ENCODE data around the gene ARSA. TPM values are rescaled to one million over a fixed set of nuclear protein-coding genes. Genes with fewer than 3 reads are reported as not detected.

Gene ARSA
- total RNA-seq, 1 experiment from 2014 or later: 16.6 TPM

GRCh38 chr22:50670513-50670912 lies 42.6 kb upstream of the ARSA start:
- ChIA-PET POLR2A (ENCODE audit: unreplicated experiment) (no interaction called here), CTCF (no interaction called here)
- H3K36me3 ChIP-seq (ENCODE audit: low read depth): no peaks in the 10 kb centered on the region
- peak in 1 of 2 experiments; percentile 35 for DNase-seq
- H3K79me2 ChIP-seq (ENCODE audit: low read depth): peaks cover 4% of the 10 kb centered on the region; the same call in 1 of the 2 replicates
- H4K20me1 ChIP-seq (ENCODE audit: insufficient read depth): 0 out of 2 replicates have a peak, but pooled peaks cover 2% of the 10 kb centered on the region
- intact Hi-C loops (cut with micrococcal nuclease; ENCODE audit: unreplicated experiment): no loop called here
- peaks cover 9% of the 10 kb centered on the region; the same call in 1 of the 2 replicates for H3K4me1 ChIP-seq (replicated peaks; ENCODE audit: insufficient read depth)
- no peak overlapping the region for H2AFZ ChIP-seq
- no peak overlapping the region for H3K27ac ChIP-seq
- H3K9me2 ChIP-seq (ENCODE audit: insufficient read depth): no peaks in the 10 kb centered on the region
- BruUV-seq (replicated peaks): no TSS peak
- no peaks in the 10 kb centered on the region for H3K9me3 ChIP-seq (ENCODE audit: insufficient read depth, low read depth)
- H3K4me2 ChIP-seq: no peak overlapping the region
- H3K27me3 ChIP-seq (ENCODE audit: insufficient read depth, low read depth): no peaks in the 10 kb centered on the region
- H3K4me3 ChIP-seq: no peak overlapping the region
- peaks cover 37% of the 10 kb centered on the region for H3F3A ChIP-seq (ENCODE audit: insufficient read depth, low read depth)
- no peak for TF ChIP-seq CTCF (conservative IDR thresholded peaks at IDR 0.05)
- TF ChIP-seq EZH2 (IDR thresholded peaks at IDR 0.05; ENCODE audit: low read depth): no peak

GRCh38 chr22:50665738-50666137 lies 37.8 kb upstream of the ARSA start:
- Histone ChIP-seq H3K27ac (no peak overlapping the region), H3K9me3 (ENCODE audit: insufficient read depth, low read depth) (no peaks in the 10 kb centered on the region), H3K27me3 (ENCODE audit: insufficient read depth, low read depth) (no peaks in the 10 kb centered on the region), H3F3A (ENCODE audit: insufficient read depth, low read depth) (peaks cover 25% of the 10 kb centered on the region), H3K4me2 (no peak overlapping the region), H2AFZ (no peak overlapping the region), H3K4me1 (replicated peaks; ENCODE audit: insufficient read depth) (no peaks in the 10 kb centered on the region), H3K4me3 (no peak overlapping the region), H4K20me1 (ENCODE audit: insufficient read depth) (no peaks in the 10 kb centered on the region), H3K9me2 (ENCODE audit: insufficient read depth) (no peaks in the 10 kb centered on the region), H3K36me3 (ENCODE audit: low read depth) (no peaks in the 10 kb centered on the region), H3K79me2 (ENCODE audit: low read depth) (no peaks in the 10 kb centered on the region)
- ChIA-PET CTCF (no interaction called here), POLR2A (ENCODE audit: unreplicated experiment) (no interaction called here)
- intact Hi-C loops (cut with micrococcal nuclease; ENCODE audit: unreplicated experiment): no loop called here
- BruUV-seq (replicated peaks): no TSS peak
- peak in 1 of 2 experiments; percentile 34 for DNase-seq
- TF ChIP-seq CTCF (conservative IDR thresholded peaks at IDR 0.05) (no peak), EZH2 (IDR thresholded peaks at IDR 0.05; ENCODE audit: low read depth) (no peak)

- H2AFZ ChIP-seq: no peak overlapping the region
- H3K27ac ChIP-seq: no peak overlapping the region
- no peaks in the 10 kb centered on the region for H3K36me3 ChIP-seq (ENCODE audit: low read depth)
- H3K4me1 ChIP-seq (replicated peaks; ENCODE audit: insufficient read depth): no peaks in the 10 kb centered on the region
- ChIA-PET CTCF (no interaction called here), POLR2A (ENCODE audit: unreplicated experiment) (no interaction called here)
- intact Hi-C loops (cut with micrococcal nuclease; ENCODE audit: unreplicated experiment): no loop called here
- no TSS peak for BruUV-seq (replicated peaks)
- no peaks in the 10 kb centered on the region for H3K79me2 ChIP-seq (ENCODE audit: low read depth)
- H4K20me1 ChIP-seq (ENCODE audit: insufficient read depth): no peaks in the 10 kb centered on the region
- no peaks in the 10 kb centered on the region for H3K9me3 ChIP-seq (ENCODE audit: insufficient read depth, low read depth)
- H3K9me2 ChIP-seq (ENCODE audit: insufficient read depth): no peaks in the 10 kb centered on the region
- no peaks in the 10 kb centered on the region for H3K27me3 ChIP-seq (ENCODE audit: insufficient read depth, low read depth)
- H3K4me2 ChIP-seq: no peak overlapping the region
- H3K4me3 ChIP-seq: no peak overlapping the region
- peak in 1 of 2 experiments; percentile 3 for DNase-seq
- TF ChIP-seq EZH2 (IDR thresholded peaks at IDR 0.05; ENCODE audit: low read depth): no peak
- TF ChIP-seq CTCF (conservative IDR thresholded peaks at IDR 0.05): no peak
- H3F3A ChIP-seq (ENCODE audit: insufficient read depth, low read depth): peaks cover 25% of the 10 kb centered on the region
Observed at GRCh38 chr22:50665212-50665611, 37.3 kb upstream of the ARSA start.
